Left lung (tissue), 10 donors: ENCODE data around the gene RYK. TPM values are rescaled to one million over a fixed set of nuclear protein-coding genes. Genes with fewer than 3 reads are reported as not detected.

Experiments used
- ATAC-seq: fragments of 200-7000 bp; cut with Tn5 transposase; one replicate; pipeline ENCODE4 v1.9.1; 2020; ENCODE audit warnings: moderate library complexity
- DNase-seq, 4 donors: peaks; one replicate each; pipeline ENCODE4 v3.0.0-alpha.2; 2013 to 2020
- H3K27ac ChIP-seq, 2 donors: fragments of 200-600 bp; sonication (generic) in 1 of 2; one replicate each; pipeline versions ENCODE4 v1.5.0 to v1.8.0; 2020 to 2021
- H3K27me3 ChIP-seq, 2 donors: fragments of 200-600 bp; sonication (generic) in 1 of 2; one replicate each; pipeline versions ENCODE4 v1.5.0 to v1.8.0; 2020 to 2021
- H3K36me3 ChIP-seq, 2 donors: fragments of 200-600 bp; sonication (generic) in 1 of 2; one replicate each; pipeline versions ENCODE4 v1.5.0 to v1.8.0; 2020 to 2021
- H3K4me1 ChIP-seq, 2 donors: fragments of 200-600 bp; one replicate each; pipeline ENCODE4 v1.8.0; 2021
- H3K4me3 ChIP-seq, 2 donors: fragments of 200-600 bp; sonication (generic) in 1 of 2; one replicate each; pipeline versions ENCODE4 v1.5.0 to v1.8.0; 2020 to 2021; ENCODE audit warnings: mild to moderate bottlenecking in 1 of 2
- H3K9me3 ChIP-seq, 2 donors: fragments of 200-600 bp; sonication (generic) in 1 of 2; one replicate each; pipeline versions ENCODE4 v1.5.0 to v1.8.0; 2020 to 2021
- CTCF ChIP-seq, 2 donors: fragments of 200-600 bp; sonication (generic) in 1 of 2; IDR thresholded peaks; one replicate each; pipeline versions ENCODE4 v1.5.0 to v1.8.0; 2021; ENCODE audit warnings: antibody characterized with exemption in 2 of 2
- intact Hi-C, 2 donors: fragments of 100-400 bp; cut with DNase I; formaldehyde crosslinking; loops; one replicate each; pipeline versions ENCODE4 v1.11.2 to v1.14.2; 2022
- polyA plus RNA-seq, 6 donors: library from polyadenylated mRNA; unstranded; fragments of 120-200 nt; gene quantifications; one replicate each; pipeline ENCODE4 v1.2.1, GENCODE V29; 2013; ENCODE audit not compliant: insufficient read length in 6 of 6
- total RNA-seq, 2 donors: library from RNA; stranded (reverse); fragmentation: NEBNext Ultra II Directional; extraction: Animal tissue kit (Norgen Biotek cat#: 25700); gene quantifications; one replicate each; pipeline ENCODE4 v1.2.1, GENCODE V29; 2021
- donor health status: DM: no; HTN: yes; CAD: no.
- donor health status: DM: no; HTN: no; CAD: no.

RYK gene
- total and polyA plus RNA-seq, 8 donors: 44.1 to 146 (median 125) TPM

GRCh38 chr3:134199240-134199639 is 51.4 kb downstream of the RYK start:
- intact Hi-C loops: no loop called here
- no peak overlapping the region for H3K4me3 ChIP-seq
- H3K4me1 ChIP-seq: no peaks in the 10 kb centered on the region
- TF ChIP-seq CTCF (IDR thresholded peaks at IDR 0.05): no peak
- DNase-seq (no peak), ATAC-seq (no peak)
- H3K27ac ChIP-seq: no peak overlapping the region
- peaks cover 0 to 34% of the 10 kb centered on the region in 2 donors for H3K36me3 ChIP-seq
- H3K27me3 ChIP-seq: no peaks in the 10 kb centered on the region
- no peaks in the 10 kb centered on the region for H3K9me3 ChIP-seq

- no peak for ATAC-seq
- DNase-seq: no peak
- Histone ChIP-seq H3K9me3 (no peaks in the 10 kb centered on the region), H3K36me3 (peaks cover 0 to 42% of the 10 kb centered on the region in 2 donors), H3K27me3 (no peaks in the 10 kb centered on the region), H3K4me3 (no peak overlapping the region), H3K27ac (no peak overlapping the region), H3K4me1 (no peaks in the 10 kb centered on the region)
- TF ChIP-seq CTCF (IDR thresholded peaks at IDR 0.05): no peak
- intact Hi-C loops: no loop called here
Observed at GRCh38 chr3:134198414-134198813, 52.2 kb downstream of the RYK start.

GRCh38 chr3:134197681-134198261 is 52.9 kb downstream of the RYK start:
- no peaks in the 10 kb centered on the region for H3K27me3 ChIP-seq
- no peak overlapping the region for H3K4me3 ChIP-seq
- TF ChIP-seq CTCF (IDR thresholded peaks at IDR 0.05): peak; percentile 60 to 65
- DNase-seq: peak in 2 of 4 donors; percentile 24 to 50
- no peak overlapping the region for H3K27ac ChIP-seq
- no peaks in the 10 kb centered on the region for H3K4me1 ChIP-seq
- peak; percentile 91 for ATAC-seq
- H3K9me3 ChIP-seq: no peaks in the 10 kb centered on the region
- intact Hi-C loops: no loop called here
- H3K36me3 ChIP-seq: peaks cover 0 to 41% of the 10 kb centered on the region in 2 donors

GRCh38 chr3:134194247-134194646 is 56.4 kb downstream of the RYK start:
- peaks cover 0 to 26% of the 10 kb centered on the region in 2 donors for H3K36me3 ChIP-seq
- no peaks in the 10 kb centered on the region for H3K27me3 ChIP-seq
- intact Hi-C loops: no loop called here
- H3K9me3 ChIP-seq: no peaks in the 10 kb centered on the region
- H3K4me1 ChIP-seq: no peaks in the 10 kb centered on the region
- DNase-seq: no peak
- TF ChIP-seq CTCF (IDR thresholded peaks at IDR 0.05): no peak
- no peak for ATAC-seq
- H3K4me3 ChIP-seq: no peak overlapping the region
- H3K27ac ChIP-seq: no peak overlapping the region

GRCh38 chr3:134190250-134190649 is 60.4 kb downstream of the RYK start:
- no peaks in the 10 kb centered on the region for H3K9me3 ChIP-seq
- H3K4me1 ChIP-seq: no peaks in the 10 kb centered on the region
- no peak overlapping the region for H3K27ac ChIP-seq
- H3K4me3 ChIP-seq: no peak overlapping the region
- intact Hi-C loops: no loop called here
- H3K36me3 ChIP-seq: peaks cover 0 to 40% of the 10 kb centered on the region in 2 donors
- H3K27me3 ChIP-seq: no peaks in the 10 kb centered on the region
- TF ChIP-seq CTCF (IDR thresholded peaks at IDR 0.05): no peak
- DNase-seq (no peak), ATAC-seq (no peak)
